Activated CD4-positive, CD25-positive, alpha-beta regulatory T cell treated with anti-CD3 and anti-CD28 coated beads, Interleukin-2, amount 50 U/mL, for 72 hours (primary cell): Measurements from ENCODE around the gene GP1BB.

Experiments
- DNase-seq: peaks from one replicate; pipeline ENCODE4 v3.0.0; 2021

Gene GP1BB

GRCh38 chr22:19767427-19768341 lies 44.3 kb downstream of the GP1BB start:
- no peak for DNase-seq

- no peak for DNase-seq
These were observed 46.0 kb downstream of the GP1BB start for GRCh38 chr22:19769393-19769715.

DNA sequence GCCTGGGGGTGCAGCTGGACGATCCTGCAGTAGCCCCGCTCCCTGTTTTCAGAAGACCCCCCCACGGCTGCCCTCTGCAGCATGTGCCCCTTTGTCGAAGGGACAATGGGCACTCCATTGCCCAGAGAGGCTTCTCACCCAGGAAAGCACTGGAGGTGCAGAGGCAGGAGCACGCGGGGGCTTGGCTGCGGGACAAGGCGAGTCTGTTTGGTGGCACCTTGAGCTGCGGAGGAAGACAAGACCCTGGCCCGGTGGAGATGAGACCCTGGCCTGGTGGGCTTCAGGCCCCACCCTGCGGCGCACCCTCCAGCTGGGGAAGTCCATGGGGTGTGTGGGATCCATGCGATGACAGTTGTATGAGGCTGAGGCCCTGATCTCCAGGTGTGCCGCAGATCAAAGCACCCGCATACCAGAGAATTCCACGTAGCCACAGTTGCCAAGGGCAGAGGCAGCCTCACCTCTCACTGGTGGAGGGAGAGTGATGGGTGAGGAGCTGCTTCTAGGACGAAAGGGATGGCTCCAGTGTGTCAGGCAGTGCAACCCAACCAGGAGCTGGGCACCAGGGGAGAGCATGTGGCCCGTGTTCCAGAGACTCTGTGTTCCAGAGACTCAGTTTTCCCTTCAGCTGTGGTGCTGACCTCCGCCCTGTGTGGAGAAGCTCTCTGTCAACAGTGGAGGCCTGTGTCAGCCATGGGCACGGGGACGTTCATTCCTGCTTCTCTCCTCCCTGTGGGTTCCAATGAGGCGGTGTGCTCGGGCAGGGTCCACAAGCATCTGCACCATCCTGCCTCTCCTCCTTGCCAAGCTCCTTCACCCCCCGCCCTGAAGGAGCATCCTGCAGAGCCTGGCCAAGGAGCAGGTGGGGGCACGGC lies 47.2 kb downstream of the GP1BB start:
- DNase-seq = no peak

DNA sequence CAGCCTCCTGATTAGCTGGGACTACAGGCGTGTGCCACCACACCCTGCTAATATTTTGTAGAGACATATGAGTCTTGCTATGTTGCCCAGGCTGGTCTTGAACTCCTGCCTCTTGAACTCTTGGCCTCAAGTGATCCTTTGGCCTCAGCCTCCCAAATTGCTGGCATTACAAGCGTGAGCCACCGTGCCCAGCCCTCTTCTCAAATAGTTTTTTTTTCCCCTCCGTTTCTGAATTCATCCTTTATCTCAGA lies 49.0 kb downstream of the GP1BB start:
- DNase-seq = no peak

GRCh38 chr22:19772673-19773469 lies 49.5 kb downstream of the GP1BB start:
- DNase-seq = no peak

GRCh38 chr22:19773470-19774040 lies 50.2 kb downstream of the GP1BB start:
- DNase-seq = no peak
